ENCODE measurements around the gene RPL41.
"Not testable (repeated sequence)": the region's sequence is repeated elsewhere in the genome, so short reads cannot be mapped to it uniquely, and the experiment has no call there.

Gene RPL41

GRCh38 chr12:56116267-56117081 lies at the start of gene RPL41:
RPL41 (plus strand) TSS chr12:56116633.
- DNase-seq: peak; percentile 94

GRCh38 chr12:56071648-56072047 lies 44.8 kb upstream of the RPL41 start:
- DNase-seq: no peak

GRCh38 chr12:56074396-56074795 lies 42.0 kb upstream of the RPL41 start:
- no peak for DNase-seq

GRCh38 chr12:56077966-56078365 lies 38.5 kb upstream of the RPL41 start:
- DNase-seq: not testable (repeated sequence)

- no peak for DNase-seq
These were observed 38.0 kb upstream of the RPL41 start for GRCh38 chr12:56078427-56078826.

- peak; percentile 71 for DNase-seq
These were observed 37.3 kb upstream of the RPL41 start for GRCh38 chr12:56078931-56079722.

GRCh38 chr12:56079723-56080555 lies 36.5 kb upstream of the RPL41 start, which contains the start of gene ERBB3:
ERBB3 (plus strand) TSS chr12:56080165; CDS start chr12:56080301, 136 bp downstream.
- DNase-seq: peak; percentile 81

GRCh38 chr12:56080556-56081138 lies 35.8 kb upstream of the RPL41 start:
- DNase-seq: no peak

GRCh38 chr12:56081393-56082347 lies 34.8 kb upstream of the RPL41 start:
- DNase-seq: no peak

- DNase-seq: no peak
These were observed 34.1 kb upstream of the RPL41 start for GRCh38 chr12:56082382-56082781.

- DNase-seq: no peak
These were observed 33.5 kb upstream of the RPL41 start for GRCh38 chr12:56082967-56083366.

GRCh38 chr12:56084958-56085543 lies 31.4 kb upstream of the RPL41 start:
- DNase-seq: no peak

- DNase-seq: no peak
These were observed 30.3 kb upstream of the RPL41 start for GRCh38 chr12:56086096-56086495.

- DNase-seq: no peak
These were observed 29.8 kb upstream of the RPL41 start for GRCh38 chr12:56086608-56087007.

GRCh38 chr12:56087220-56087619 lies 29.2 kb upstream of the RPL41 start:
- no peak for DNase-seq

- DNase-seq: no peak
These were observed 18.7 kb upstream of the RPL41 start for GRCh38 chr12:56097738-56098137.

GRCh38 chr12:56098592-56098991 lies 17.8 kb upstream of the RPL41 start:
- DNase-seq: no peak

GRCh38 chr12:56099787-56100186 lies 16.6 kb upstream of the RPL41 start:
- DNase-seq: no peak

GRCh38 chr12:56101045-56101444 lies 15.4 kb upstream of the RPL41 start:
- DNase-seq: no peak

GRCh38 chr12:56102683-56103065 lies 13.8 kb upstream of the RPL41 start:
- DNase-seq: no peak

GRCh38 chr12:56103066-56103711 lies 13.2 kb upstream of the RPL41 start:
- no peak for DNase-seq
